ENCODE results near the gene LDAH.

Gene LDAH

GRCh38 chr2:20692081-20692480 lies 130.8 kb downstream of the LDAH start:
- no peak for DNase-seq (ENCODE audit: low read depth, low spot score)
- H3K4me3 ChIP-seq (ENCODE audit: low read length): no peak overlapping the region

- H3K4me3 ChIP-seq (ENCODE audit: low read length): no peak overlapping the region
- no peak for DNase-seq (ENCODE audit: low read depth, low spot score)
Observed at GRCh38 chr2:20691076-20691734, 131.7 kb downstream of the LDAH start.

GRCh38 chr2:20689428-20690264 lies 133.3 kb downstream of the LDAH start:
- no peak overlapping the region for H3K4me3 ChIP-seq (ENCODE audit: low read length)
- DNase-seq (ENCODE audit: low read depth, low spot score): no peak

- H3K4me3 ChIP-seq (ENCODE audit: low read length): no peak overlapping the region
- no peak for DNase-seq (ENCODE audit: low read depth, low spot score)
Observed at GRCh38 chr2:20687260-20687832, 135.6 kb downstream of the LDAH start.

- no peak overlapping the region for H3K4me3 ChIP-seq (ENCODE audit: low read length)
- no peak for DNase-seq (ENCODE audit: low read depth, low spot score)
Observed at GRCh38 chr2:20684581-20685063, 138.3 kb downstream of the LDAH start.

- no peak overlapping the region for H3K4me3 ChIP-seq (ENCODE audit: low read length)
- no peak for DNase-seq (ENCODE audit: low read depth, low spot score)
Observed at GRCh38 chr2:20682167-20682920, 140.6 kb downstream of the LDAH start.

- H3K4me3 ChIP-seq (ENCODE audit: low read length): no peak overlapping the region
- no peak for DNase-seq (ENCODE audit: low read depth, low spot score)
Observed at GRCh38 chr2:20680744-20681375, 142.0 kb downstream of the LDAH start.

GRCh38 chr2:20678780-20679179 lies 144.1 kb downstream of the LDAH start:
- no peak overlapping the region for H3K4me3 ChIP-seq (ENCODE audit: low read length)
- no peak for DNase-seq (ENCODE audit: low read depth, low spot score)

GRCh38 chr2:20678086-20678395 lies 144.9 kb downstream of the LDAH start:
- no peak for DNase-seq (ENCODE audit: low read depth, low spot score)
- H3K4me3 ChIP-seq (ENCODE audit: low read length): no peak overlapping the region

- no peak overlapping the region for H3K4me3 ChIP-seq (ENCODE audit: low read length)
- no peak for DNase-seq (ENCODE audit: low read depth, low spot score)
Observed at GRCh38 chr2:20677301-20678085, 145.4 kb downstream of the LDAH start.

- DNase-seq (ENCODE audit: low read depth, low spot score): no peak
- H3K4me3 ChIP-seq (ENCODE audit: low read length): no peak overlapping the region
Observed at GRCh38 chr2:20676353-20677215, 146.3 kb downstream of the LDAH start.

- no peak overlapping the region for H3K4me3 ChIP-seq (ENCODE audit: low read length)
- DNase-seq (ENCODE audit: low read depth, low spot score): no peak
Observed at GRCh38 chr2:20675701-20676352, 147.1 kb downstream of the LDAH start.

GRCh38 chr2:20674974-20675679 lies 147.8 kb downstream of the LDAH start:
- DNase-seq (ENCODE audit: low read depth, low spot score): no peak
- no peak overlapping the region for H3K4me3 ChIP-seq (ENCODE audit: low read length)

GRCh38 chr2:20674309-20674965 lies 148.5 kb downstream of the LDAH start:
- DNase-seq (ENCODE audit: low read depth, low spot score): no peak

GRCh38 chr2:20673686-20674308 lies 149.1 kb downstream of the LDAH start:
- DNase-seq (ENCODE audit: low read depth, low spot score): no peak
- H3K4me3 ChIP-seq (ENCODE audit: low read length): no peak overlapping the region

More at GRCh38 chr2:20674309-20674965, 148.5 kb downstream of the LDAH start:
- H3K4me3 ChIP-seq (ENCODE audit: low read length): no peak overlapping the region
